NCI-H187 (cell line): ENCODE data around the gene WIPF2.

Experiments
- DNase-seq, 2 experiments: peaks; one replicate each; lab custom pipeline; 2025; lab: John Stamatoyannopoulos, UW

The WIPF2 gene

DNA sequence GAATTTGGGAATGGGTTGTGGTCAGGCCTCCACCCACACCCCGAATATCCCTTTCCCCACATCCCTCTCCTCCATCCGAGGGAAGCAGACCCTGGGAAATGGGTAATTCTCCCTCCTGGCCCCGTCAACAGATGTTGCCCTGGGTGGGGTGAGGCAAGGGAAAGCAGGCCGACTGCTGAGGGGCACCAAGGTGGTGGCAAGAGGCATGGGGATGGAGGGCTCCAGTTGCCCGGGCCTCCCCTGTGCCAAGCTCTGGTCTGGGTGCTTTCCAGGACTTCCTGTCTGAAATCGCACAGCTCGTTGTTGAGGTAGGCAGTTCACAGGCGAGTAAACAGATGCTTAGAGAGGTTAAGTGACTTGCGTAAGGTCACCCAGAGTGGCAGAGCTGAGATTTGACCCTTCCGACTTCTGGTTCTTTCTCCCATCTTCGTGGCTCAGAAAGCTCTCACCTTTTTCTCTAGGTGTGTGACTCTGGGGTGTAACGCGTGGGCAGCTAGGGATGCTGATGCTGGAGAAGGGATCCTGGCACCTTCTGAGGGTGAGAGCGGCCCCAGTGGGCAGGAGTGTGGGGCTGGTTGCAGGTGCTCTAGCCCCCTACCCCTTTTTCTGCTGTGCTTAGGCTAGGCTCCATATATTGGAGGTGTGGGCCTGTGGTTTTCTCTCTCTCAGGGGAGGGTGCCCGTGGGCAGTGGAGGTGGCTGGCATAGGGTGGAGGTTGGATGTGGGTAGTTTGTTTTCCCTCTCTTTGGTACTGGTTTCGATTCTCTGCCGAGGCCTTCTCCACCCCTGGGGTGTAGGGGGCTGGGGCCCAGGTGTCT lies 107.1 kb downstream of the WIPF2 start:
- no peak for DNase-seq

- DNase-seq = no peak
Measured at GRCh38 chr17:40326832-40327199, 107.7 kb downstream of the WIPF2 start.

DNA sequence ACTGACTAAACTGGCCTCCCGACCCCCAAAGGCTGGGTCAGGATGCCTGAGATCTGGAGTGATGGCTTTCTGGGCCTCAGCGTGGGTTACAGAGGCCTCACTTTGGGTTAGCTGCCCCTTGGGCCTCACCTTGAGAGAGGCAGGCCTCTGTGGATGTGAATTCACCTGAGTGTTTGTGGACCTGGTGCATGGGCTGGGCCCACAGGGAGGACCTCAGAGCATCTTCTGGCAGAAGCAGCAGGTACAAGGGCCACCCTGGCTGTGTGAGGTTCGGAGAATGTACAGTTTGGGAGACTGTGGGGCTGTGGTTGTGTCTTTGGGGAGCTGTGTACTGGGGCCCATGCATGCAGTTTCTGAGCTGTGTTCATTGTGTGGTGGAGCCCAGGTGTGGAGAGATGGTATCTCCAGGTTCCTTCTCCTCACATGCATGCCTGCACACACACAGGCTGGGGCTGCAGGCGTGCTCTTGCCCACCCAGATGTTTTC lies 108.2 kb downstream of the WIPF2 start:
- no peak for DNase-seq

DNA sequence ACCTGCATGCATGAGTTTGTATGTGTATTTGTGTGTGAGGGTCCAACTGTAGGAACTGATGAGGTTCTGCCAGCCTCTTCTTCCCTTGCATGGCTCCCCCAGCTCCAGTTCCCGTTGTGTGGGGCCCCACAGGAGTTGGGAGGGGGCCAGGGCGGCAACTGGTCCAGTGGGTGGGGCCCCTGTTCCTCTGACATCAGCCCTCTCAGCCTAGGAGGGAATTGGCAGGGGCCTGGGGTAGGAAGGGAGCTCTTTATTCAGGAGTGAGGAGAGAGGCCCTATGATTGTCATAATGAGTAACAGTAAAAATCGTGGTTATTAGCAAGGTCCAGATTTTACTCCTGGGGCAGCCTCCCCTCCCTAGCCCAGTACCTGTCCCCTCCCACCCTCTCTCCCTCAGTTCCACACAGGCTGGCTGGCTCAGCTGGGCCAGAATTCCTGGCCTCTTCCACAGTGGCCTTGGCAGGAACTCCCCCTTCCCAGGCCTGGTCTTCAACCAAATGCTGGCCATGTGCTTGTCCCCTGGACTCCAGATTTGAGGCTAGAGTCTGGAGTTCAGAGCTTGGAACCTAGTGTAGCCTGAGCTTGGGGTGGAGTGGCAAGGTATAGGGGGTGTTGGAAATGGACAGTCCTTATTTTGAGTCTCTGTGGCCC lies 108.8 kb downstream of the WIPF2 start:
- DNase-seq = no peak

DNA sequence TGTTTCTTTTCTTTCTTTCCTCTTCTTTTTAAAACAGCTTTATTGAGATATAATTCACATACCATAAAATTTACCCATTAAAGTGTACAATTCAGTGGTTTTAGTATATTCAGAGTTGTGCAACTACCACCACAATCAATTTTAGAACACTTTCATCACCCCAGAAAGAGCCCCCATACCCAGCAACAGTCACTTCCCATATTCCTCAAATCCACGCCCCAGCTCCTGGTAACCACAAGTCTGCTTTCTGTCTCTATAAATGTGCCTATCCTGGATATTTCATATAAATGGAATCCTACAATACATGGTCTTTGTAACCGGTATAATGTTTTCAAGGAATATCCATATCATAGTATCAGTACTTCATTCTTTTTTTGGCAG lies 109.3 kb downstream of the WIPF2 start:
- no peak for DNase-seq

DNA sequence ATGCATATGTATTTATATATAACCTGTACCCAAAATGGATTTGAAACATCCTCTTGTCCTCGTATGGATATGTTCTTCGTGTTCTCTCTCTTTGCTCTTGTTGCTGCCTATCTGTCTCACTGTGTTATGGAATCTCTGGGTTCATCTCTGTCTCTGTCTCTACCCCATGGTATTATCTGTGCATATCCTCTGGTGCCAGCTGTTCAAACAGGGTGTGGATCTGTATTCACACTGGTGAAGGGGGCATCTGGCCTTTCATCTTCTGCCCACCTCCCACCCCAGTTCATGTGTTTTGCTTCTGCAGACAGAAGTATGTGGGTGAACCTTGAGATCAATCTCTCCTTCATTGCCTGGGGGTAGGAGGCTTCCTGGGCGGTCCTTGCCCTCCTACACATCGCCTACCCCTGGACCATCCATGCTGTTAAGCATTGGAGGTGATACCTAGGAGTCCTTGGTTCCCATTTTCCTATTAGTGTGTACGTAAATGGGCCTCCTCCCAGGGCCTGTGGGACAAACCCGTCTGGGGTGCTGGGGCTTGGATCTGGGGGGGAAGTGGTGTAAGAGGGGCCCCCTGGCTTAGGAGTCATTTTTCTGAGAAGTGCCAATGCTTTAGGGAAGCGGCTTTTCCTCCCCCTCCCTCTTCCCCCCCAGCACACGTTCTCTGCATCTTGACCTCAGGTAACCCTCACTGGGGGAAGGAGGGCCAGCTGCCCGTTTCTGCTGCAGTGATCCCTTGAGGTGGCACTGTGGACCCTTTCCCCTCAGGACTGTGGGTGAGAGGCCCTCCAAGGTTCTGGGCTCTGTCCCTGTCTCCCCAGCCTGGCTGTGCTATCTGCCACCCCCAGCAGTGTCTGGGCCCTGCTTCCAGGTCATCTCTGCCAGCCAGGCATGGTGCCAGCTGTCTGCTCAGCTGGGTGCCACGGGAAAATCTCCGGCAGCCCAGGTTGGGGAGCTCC lies 111.0 kb downstream of the WIPF2 start:
- DNase-seq = no peak

GRCh38 chr17:40330850-40331470 lies 111.9 kb downstream of the WIPF2 start:
- DNase-seq = no peak

DNA sequence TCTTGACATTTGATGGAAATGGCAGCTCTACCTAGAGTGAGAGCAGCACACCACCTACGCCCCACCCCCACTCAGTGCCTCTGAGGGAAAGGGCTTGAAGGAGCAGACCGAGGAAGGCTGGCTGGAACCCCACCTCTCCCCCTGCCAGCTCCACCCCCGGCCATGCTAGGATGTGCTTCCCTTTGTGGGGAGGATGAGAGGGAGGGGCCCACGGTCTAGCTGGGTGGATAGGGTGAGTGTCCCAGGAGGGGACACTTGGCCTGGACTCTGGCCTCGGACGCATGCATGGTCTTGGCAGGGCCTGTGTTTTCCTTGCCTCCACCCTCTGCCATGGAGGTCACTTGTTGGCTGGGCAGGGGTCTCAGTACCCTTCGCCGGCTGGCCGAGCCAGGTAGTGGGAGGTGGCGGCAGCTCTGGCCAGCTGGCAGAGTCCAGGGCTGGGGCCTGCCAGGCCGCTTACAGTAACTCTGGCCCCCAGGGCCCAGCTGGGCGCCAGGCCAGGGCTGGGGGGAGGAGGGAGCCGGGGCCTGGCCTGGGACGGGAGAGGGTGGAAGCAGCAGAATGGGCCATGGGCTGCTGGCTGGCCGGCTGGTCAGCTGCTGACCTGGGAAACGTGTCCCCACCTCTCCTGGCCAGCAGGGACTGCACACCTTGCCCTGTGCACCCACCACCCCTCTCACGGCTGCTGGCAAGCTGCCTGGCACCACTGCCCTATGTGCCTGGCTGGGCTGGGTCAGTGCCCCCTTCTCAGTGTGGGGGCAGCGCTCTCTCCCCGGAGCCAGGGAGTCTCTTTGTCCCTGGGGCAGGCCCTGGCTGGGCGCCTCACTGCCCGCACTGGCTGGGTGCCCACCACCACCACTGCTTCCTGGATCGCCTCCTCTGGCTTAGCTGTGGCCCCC lies 112.9 kb downstream of the WIPF2 start:
- DNase-seq = no peak
